ENCODE measurements around the gene GINS2. TPM values are rescaled to one million over a fixed set of nuclear protein-coding genes. Genes with fewer than 3 reads are reported as not detected.

The GINS2 gene
- total and polyA plus RNA-seq, 2 of the 4 experiments (the other 2 are of a cell fraction) = 12.0 to 13.4 TPM

DNA sequence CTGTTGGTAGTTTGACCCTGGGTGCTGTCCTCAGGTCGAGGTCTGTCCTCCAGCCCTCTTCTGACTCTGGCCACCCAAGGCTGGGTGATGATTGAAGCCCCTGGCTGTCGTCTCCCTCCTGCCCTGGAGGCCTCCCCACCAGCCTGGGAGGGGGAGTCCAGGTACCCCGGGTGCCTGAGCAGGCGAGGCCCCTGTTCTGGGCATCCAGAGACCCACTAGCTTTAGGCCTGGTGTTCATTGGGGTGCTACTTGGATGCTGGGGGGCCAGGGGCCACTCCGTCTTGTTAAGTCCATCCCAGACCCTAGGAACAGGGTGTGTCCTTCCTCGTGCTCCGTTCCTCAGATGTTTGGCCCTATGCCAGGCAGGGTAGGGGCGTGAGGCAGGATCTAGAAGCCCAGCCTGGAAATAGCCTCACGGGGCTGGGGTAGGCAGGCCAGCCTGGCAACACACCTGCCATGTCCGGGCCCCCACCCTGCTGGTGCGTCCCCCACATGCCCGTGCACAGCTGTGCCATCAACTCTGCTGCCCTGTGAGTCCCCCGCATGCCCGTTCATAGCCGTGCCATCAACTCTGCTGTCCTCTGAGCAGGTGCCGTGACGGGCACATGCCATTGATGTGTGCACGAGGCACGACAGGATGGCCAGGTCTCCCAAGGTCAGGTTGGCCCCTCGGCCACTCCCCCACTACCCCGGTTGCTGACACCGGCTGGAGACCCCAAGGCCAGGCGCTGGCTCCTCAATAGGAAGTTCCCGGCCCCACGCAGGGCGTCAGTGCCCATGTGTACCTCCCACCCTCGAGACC lies 36.9 kb downstream of the GINS2 start:
- no peak overlapping the region for H2AFZ ChIP-seq (replicated peaks; ENCODE audit: low read length, poor library complexity)
- peaks cover 64% of the 10 kb centered on the region for H4K20me1 ChIP-seq (ENCODE audit: insufficient read depth, low read length)
- H3K79me1 ChIP-seq (ENCODE audit: low read depth in 1 of 2, low read length in 2 of 2) = peaks cover 11 to 30% of the 10 kb centered on the region in 2 experiments
- H2BK20ac ChIP-seq (ENCODE audit: low read depth, low read length) = no peak overlapping the region
- H3K4ac ChIP-seq (ENCODE audit: low read depth, low read length) = no peak overlapping the region; the same call in 1 of the 2 replicates
- H3K4me3 ChIP-seq (ENCODE audit: insufficient read depth, low read depth, low read length) = no peak overlapping the region
- no peak overlapping the region for H4K8ac ChIP-seq (ENCODE audit: low read depth in 2 of 2, low read length in 2 of 2)
- H2AK5ac ChIP-seq (ENCODE audit: low read depth, low read length) = no peak overlapping the region
- H3K4me1 ChIP-seq (ENCODE audit: control insufficient read depth, insufficient read depth, low read length) = peaks cover 14% of the 10 kb centered on the region
- ATAC-seq (ENCODE audit: low read depth) (no peak), DNase-seq (no peak)
- no peak overlapping the region for H4K91ac ChIP-seq (ENCODE audit: insufficient read depth, low read depth, low read length)
- WGBS, 2 experiments (ENCODE audit: extremely low coverage in 2 of 2, insufficient read length in 1 of 2) = 79% methylated on average over 13 of the region's 27 CpGs; no CpG with 5 or more reads in 1 of the 2 experiments
- no peak overlapping the region for H2BK15ac ChIP-seq (ENCODE audit: low read depth, low read length)
- H3K9ac ChIP-seq (ENCODE audit: low read depth, low read length) = no peak overlapping the region
- in situ Hi-C loops (cut with MboI; ENCODE audit: low sequenced_read_pairs) = no loop called here
- H3K14ac ChIP-seq (replicated peaks; ENCODE audit: low read depth, low read length) = no peak overlapping the region
- TF ChIP-seq POLR2A (IDR thresholded peaks at IDR 0.05; ENCODE audit: low read depth, low read length) = no peak
- TF ChIP-seq, protein P1, sequence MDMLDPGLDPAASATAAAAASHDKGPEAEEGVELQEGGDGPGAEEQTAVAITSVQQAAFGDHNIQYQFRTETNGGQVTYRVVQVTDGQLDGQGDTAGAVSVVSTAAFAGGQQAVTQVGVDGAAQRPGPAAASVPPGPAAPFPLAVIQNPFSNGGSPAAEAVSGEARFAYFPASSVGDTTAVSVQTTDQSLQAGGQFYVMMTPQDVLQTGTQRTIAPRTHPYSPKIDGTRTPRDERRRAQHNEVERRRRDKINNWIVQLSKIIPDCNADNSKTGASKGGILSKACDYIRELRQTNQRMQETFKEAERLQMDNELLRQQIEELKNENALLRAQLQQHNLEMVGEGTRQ (IDR thresholded peaks at IDR 0.05; ENCODE audit: low read depth, low read length) = no peak
- no peak for TF ChIP-seq RAD21 (IDR thresholded peaks at IDR 0.05; ENCODE audit: low read length)
- no peak for TF ChIP-seq FOS (IDR thresholded peaks at IDR 0.05; ENCODE audit: low read depth, low read length)
- dilution Hi-C loops (cut with HindIII; ENCODE audit: low sequenced_read_pairs, unreplicated experiment) = no loop called here
- BruUV-seq (replicated peaks) = no TSS peak
- H3K36me3 ChIP-seq (ENCODE audit: control insufficient read depth, insufficient read depth, low read length) = peaks cover 38% of the 10 kb centered on the region
- no peak overlapping the region for H4K5ac ChIP-seq (ENCODE audit: low read depth, low read length)
- H3K9me3 ChIP-seq (ENCODE audit: control insufficient read depth, insufficient read depth, low read length) = no peaks in the 10 kb centered on the region
- POLR2A ChIA-PET (ENCODE audit: unreplicated experiment) = no interaction called here
- no peaks in the 10 kb centered on the region for H3K27me3 ChIP-seq (ENCODE audit: control insufficient read depth, insufficient read depth, low read length)
- CTCF ChIA-PET = no interaction called here
- H2AK9ac ChIP-seq (replicated peaks; ENCODE audit: low read depth, low read length, poor library complexity) = peak overlapping the region; percentile 50
- intact Hi-C loops (cut with micrococcal nuclease) = no loop called here
- H3K18ac ChIP-seq (ENCODE audit: low read depth, low read length) = no peak overlapping the region
- H3K27ac ChIP-seq (ENCODE audit: insufficient read depth, low read length) = no peak overlapping the region
- H3K23ac ChIP-seq (ENCODE audit: low read depth, low read length) = no peak overlapping the region
- no peak overlapping the region for H3K56ac ChIP-seq (ENCODE audit: extremely low read depth, insufficient read depth, low read length)
- H3K4me2 ChIP-seq (ENCODE audit: low read depth, low read length) = no peak overlapping the region
- 0 out of 2 replicates have a peak, but pooled peaks cover 6% of the 10 kb centered on the region for H3K9me1 ChIP-seq (ENCODE audit: insufficient read depth, low read length)
- H2BK120ac ChIP-seq (ENCODE audit: low read depth, low read length) = no peak overlapping the region
- H2BK5ac ChIP-seq (ENCODE audit: low read depth, low read length, poor library complexity, severe bottlenecking) = no peak overlapping the region
